ENCODE data around the gene FOS. TPM values are rescaled to one million over a fixed set of nuclear protein-coding genes. Genes with fewer than 3 reads are reported as not detected.

The FOS gene
- total and polyA plus RNA-seq, 2 of the 13 experiments (the other 11 are each of a cell fraction or from before 2014, with no cell fraction given) = 15.9 to 24.2 TPM

GRCh38 chr14:75277815-75278421 lies 710 bp upstream of the FOS start (continued):
- TF ChIP-seq HNF4G (IDR thresholded peaks at IDR 0.05; ENCODE audit: borderline replicate concordance, low read depth, low read length) (no peak), HNF4G (CRISPR knock-in tag; IDR thresholded peaks at IDR 0.05; ENCODE audit: borderline replicate concordance, low read depth) (no peak), DNMT3B (CRISPR knock-in tag; conservative IDR thresholded peaks at IDR 0.05) (0 out of 2 replicates have a peak, but pooled peaks have one; percentile 20), ZNF546 (CRISPR knock-in tag; conservative IDR thresholded peaks at IDR 0.05) (no peak), PAX8 (CRISPR knock-in tag; IDR thresholded peaks at IDR 0.05; ENCODE audit: borderline replicate concordance) (no peak), ARNTL (CRISPR knock-in tag; IDR thresholded peaks at IDR 0.05) (no peak), ZNF782 (CRISPR knock-in tag; IDR thresholded peaks at IDR 0.05; ENCODE audit: borderline replicate concordance) (no peak), ZBTB26 (CRISPR knock-in tag; IDR thresholded peaks at IDR 0.05; ENCODE audit: borderline replicate concordance) (0 out of 2 replicates have a peak, but pooled peaks have one; percentile 4), ATAD3A (CRISPR knock-in tag; IDR thresholded peaks at IDR 0.05) (no peak), FLYWCH1 (CRISPR knock-in tag; IDR thresholded peaks at IDR 0.05) (no peak), CBX2 (IDR thresholded peaks at IDR 0.05; ENCODE audit: low read depth, low read length) (peak; percentile 81; the same call in 1 of the 2 replicates), CBX2 (CRISPR knock-in tag; IDR thresholded peaks at IDR 0.05; ENCODE audit: low read depth) (no peak), PHB2 (IDR thresholded peaks at IDR 0.05; ENCODE audit: partially characterized antibody) (no peak), ZNF260 (CRISPR knock-in tag; IDR thresholded peaks at IDR 0.05; ENCODE audit: borderline replicate concordance, low read depth) (no peak), ZNF468 (CRISPR knock-in tag; IDR thresholded peaks at IDR 0.05) (no peak), HDAC2 (CRISPR knock-in tag; IDR thresholded peaks at IDR 0.05) (no peak), ZNF761 (CRISPR knock-in tag; conservative IDR thresholded peaks at IDR 0.05) (no peak), DMAP1 (CRISPR knock-in tag; IDR thresholded peaks at IDR 0.05) (0 out of 2 replicates have a peak, but pooled peaks have one; percentile 14), ZNF225 (CRISPR knock-in tag; IDR thresholded peaks at IDR 0.05) (no peak), POGK (CRISPR knock-in tag; conservative IDR thresholded peaks at IDR 0.05) (no peak), RARA (CRISPR knock-in tag; IDR thresholded peaks at IDR 0.05) (0 out of 2 replicates have a peak, but pooled peaks have one; percentile 3), RBFOX2 (IDR thresholded peaks at IDR 0.05; ENCODE audit: low read depth, low read length) (no peak), ZBTB7B (CRISPR knock-in tag; IDR thresholded peaks at IDR 0.05) (0 out of 2 replicates have a peak, but pooled peaks have one; percentile 4), SAP130 (CRISPR knock-in tag; IDR thresholded peaks at IDR 0.05; ENCODE audit: low read depth) (0 out of 2 replicates have a peak, but pooled peaks have one; percentile 2), ZNF543 (CRISPR knock-in tag; IDR thresholded peaks at IDR 0.05) (no peak)
- TF ChIP-seq, protein P1, sequence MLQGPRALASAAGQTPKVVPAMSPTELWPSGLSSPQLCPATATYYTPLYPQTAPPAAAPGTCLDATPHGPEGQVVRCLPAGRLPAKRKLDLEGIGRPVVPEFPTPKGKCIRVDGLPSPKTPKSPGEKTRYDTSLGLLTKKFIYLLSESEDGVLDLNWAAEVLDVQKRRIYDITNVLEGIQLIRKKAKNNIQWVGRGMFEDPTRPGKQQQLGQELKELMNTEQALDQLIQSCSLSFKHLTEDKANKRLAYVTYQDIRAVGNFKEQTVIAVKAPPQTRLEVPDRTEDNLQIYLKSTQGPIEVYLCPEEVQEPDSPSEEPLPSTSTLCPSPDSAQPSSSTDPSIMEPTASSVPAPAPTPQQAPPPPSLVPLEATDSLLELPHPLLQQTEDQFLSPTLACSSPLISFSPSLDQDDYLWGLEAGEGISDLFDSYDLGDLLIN (CRISPR knock-in tag; IDR thresholded peaks at IDR 0.05; ENCODE audit: borderline replicate concordance) = no peak
- TF ChIP-seq, protein P2, sequence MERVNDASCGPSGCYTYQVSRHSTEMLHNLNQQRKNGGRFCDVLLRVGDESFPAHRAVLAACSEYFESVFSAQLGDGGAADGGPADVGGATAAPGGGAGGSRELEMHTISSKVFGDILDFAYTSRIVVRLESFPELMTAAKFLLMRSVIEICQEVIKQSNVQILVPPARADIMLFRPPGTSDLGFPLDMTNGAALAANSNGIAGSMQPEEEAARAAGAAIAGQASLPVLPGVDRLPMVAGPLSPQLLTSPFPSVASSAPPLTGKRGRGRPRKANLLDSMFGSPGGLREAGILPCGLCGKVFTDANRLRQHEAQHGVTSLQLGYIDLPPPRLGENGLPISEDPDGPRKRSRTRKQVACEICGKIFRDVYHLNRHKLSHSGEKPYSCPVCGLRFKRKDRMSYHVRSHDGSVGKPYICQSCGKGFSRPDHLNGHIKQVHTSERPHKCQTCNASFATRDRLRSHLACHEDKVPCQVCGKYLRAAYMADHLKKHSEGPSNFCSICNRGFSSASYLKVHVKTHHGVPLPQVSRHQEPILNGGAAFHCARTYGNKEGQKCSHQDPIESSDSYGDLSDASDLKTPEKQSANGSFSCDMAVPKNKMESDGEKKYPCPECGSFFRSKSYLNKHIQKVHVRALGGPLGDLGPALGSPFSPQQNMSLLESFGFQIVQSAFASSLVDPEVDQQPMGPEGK (CRISPR knock-in tag; IDR thresholded peaks at IDR 0.05) = no peak
